AG04449 (cell line): ENCODE measurements around the gene MGAT5B.

ENCODE experiments used
- CTCF ChIA-PET: fragments of 350-600 bp; formaldehyde crosslinking; extraction: SDS; loops from one replicate; lab custom pipeline; 2021; ENCODE audit warnings: antibody characterized with exemption; lab: Yijun Ruan, JAX
- POLR2A ChIA-PET: fragments of 400-600, 350-600 bp; formaldehyde crosslinking; extraction: SDS; loops from one replicate; lab custom pipeline; 2020; ENCODE audit warnings: antibody characterized with exemption, inconsistent platforms; lab: Yijun Ruan, JAX
- DNase-seq: peaks from one replicate; pipeline ENCODE4 v3.0.0-alpha.2; 2010; ENCODE audit warnings: low read depth, low spot score
- H3K4me3 ChIP-seq: 2 replicates; pipeline ENCODE4 v1.5.1; 2011; ENCODE audit warnings: low read depth, mild to moderate bottlenecking, control low read depth, low read length
- TF ChIP-seq, protein P1 (sequence below): IDR thresholded peaks from one replicate; pipeline ENCODE4 v1.5.1; 2011; ENCODE audit warnings: mild to moderate bottlenecking, moderate library complexity, low read length, control low read depth, inconsistent platforms; ENCODE audit not compliant: insufficient read depth; ENCODE audit errors: missing control alignments

Gene MGAT5B

DNA sequence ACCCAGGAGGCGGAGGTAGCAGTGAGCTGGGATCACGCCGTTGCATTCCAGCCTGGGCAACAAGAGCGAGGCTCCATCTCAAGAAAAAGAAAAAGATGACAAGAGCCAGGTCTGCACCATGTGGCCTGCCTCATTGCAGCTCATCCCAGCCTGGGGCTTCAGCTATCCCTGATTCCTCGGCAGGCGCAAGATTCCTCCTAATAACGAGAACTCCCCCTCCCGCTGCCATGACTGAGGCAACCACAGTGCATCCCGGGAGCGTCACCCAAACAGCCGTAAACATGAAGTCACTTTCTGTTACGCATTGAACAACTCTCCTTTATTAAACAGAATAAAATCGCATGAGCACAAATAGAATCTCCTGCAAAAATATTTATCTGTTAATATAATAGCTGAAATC is 120.6 kb downstream of the MGAT5B start:
- CTCF ChIA-PET = interaction anchor here (1.1 to 1.2 kb wide), 2 partner anchors 67 to 121 kb away, joined by 3 read pairs; partner anchors contain the start of gene MGAT5B
- TF ChIP-seq, protein P1, sequence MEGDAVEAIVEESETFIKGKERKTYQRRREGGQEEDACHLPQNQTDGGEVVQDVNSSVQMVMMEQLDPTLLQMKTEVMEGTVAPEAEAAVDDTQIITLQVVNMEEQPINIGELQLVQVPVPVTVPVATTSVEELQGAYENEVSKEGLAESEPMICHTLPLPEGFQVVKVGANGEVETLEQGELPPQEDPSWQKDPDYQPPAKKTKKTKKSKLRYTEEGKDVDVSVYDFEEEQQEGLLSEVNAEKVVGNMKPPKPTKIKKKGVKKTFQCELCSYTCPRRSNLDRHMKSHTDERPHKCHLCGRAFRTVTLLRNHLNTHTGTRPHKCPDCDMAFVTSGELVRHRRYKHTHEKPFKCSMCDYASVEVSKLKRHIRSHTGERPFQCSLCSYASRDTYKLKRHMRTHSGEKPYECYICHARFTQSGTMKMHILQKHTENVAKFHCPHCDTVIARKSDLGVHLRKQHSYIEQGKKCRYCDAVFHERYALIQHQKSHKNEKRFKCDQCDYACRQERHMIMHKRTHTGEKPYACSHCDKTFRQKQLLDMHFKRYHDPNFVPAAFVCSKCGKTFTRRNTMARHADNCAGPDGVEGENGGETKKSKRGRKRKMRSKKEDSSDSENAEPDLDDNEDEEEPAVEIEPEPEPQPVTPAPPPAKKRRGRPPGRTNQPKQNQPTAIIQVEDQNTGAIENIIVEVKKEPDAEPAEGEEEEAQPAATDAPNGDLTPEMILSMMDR = no peak
- DNase-seq = no peak
- POLR2A ChIA-PET = no interaction called here
- no peak overlapping the region for H3K4me3 ChIP-seq

DNA sequence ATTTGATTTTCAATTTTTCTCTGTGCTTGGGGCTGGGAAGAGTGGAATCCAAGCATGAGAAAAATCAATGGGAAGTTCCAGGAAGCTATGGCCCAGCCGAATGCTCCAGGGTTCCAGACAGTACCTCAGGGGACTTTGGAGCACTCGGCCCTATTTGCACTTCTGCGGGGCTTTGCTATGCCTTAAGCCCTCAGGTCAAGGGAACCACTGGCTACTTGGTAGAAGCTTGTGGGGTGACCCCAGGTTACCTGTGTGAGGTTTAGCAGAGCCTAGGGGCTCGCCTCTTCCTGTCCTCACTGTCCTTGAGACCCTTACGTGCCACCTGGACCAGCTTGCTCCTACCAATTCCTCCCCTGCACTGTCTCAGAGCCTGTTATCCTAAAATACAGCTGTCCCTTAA is 121.3 kb downstream of the MGAT5B start:
- TF ChIP-seq, protein P1 = no peak
- DNase-seq = no peak
- ChIA-PET POLR2A (no interaction called here), CTCF (interaction anchor here (1.2 kb wide), 1 partner anchor 66 kb away, joined by 3 read pairs; no protein-coding TSS in a partner anchor)
- no peak overlapping the region for H3K4me3 ChIP-seq

DNA sequence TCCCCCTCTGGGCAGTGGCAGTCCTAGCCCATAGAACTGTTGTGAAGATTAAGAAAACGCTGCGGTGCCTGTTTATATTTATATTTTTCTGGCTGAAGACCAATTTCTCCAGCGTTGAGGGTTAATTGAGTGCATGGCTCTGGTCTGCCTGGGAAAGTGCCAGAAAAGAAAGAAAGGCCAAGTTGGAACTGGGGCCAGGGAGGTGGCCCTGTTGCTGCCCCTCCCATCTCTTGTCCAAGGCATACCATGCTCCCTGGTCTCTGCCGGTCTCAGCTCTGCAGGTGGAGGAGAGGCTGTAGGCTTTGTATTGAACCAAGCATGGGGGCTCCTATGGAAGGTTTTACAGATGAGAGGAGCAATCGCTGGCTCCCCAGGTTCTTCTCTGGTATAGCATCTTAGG is 124.7 kb downstream of the MGAT5B start:
- no peak for DNase-seq
- H3K4me3 ChIP-seq = no peak overlapping the region
- ChIA-PET POLR2A (no interaction called here), CTCF (interaction anchor here (1.1 kb wide), 1 partner anchor 63 kb away, joined by 3 read pairs; no protein-coding TSS in a partner anchor)
- TF ChIP-seq, protein P1 = no peak

DNA sequence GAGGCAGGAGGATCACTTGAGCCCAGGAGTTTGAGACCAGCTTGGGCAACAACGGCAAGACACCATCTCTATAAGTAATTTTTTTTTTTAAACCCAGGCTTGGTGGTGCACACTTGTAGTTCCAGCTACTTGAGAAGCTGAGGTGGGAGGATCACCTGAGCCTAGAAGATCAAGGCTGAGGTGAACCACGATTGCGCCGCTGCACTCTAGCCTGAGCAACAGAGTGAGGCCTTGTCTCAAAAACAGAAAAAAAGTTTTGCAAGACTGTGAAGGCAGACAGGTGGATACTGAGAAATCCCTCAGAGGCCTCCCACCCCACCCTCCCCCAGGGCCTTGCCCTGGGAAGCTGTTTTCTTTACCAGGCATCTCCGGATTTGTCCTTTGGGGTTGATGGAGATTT is 125.4 kb downstream of the MGAT5B start:
- TF ChIP-seq, protein P1 = no peak
- ChIA-PET CTCF (interaction anchor here (1.1 kb wide), 1 partner anchor 62 kb away, joined by 3 read pairs; no protein-coding TSS in a partner anchor), POLR2A (no interaction called here)
- no peak for DNase-seq
- no peak overlapping the region for H3K4me3 ChIP-seq

DNA sequence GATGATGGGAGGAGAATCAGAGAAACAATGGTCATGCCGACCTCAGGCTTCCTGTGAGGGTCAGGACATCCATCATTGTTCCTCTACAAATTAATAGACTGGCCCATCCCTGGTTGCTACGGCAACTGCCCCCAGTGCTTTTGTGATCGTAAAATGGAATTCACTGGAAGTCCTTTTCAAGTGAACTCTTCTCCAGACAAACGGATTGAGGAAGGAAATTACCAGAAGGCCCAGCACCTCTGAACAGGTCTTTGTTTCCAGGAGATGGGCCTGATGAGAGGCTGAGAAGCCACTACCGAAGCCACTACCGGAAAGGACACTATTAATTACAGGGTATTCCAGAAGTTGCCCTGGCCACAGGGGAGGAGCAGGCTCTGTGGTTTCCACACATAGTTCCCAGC is 126.0 kb downstream of the MGAT5B start:
- no peak overlapping the region for H3K4me3 ChIP-seq
- TF ChIP-seq, protein P1 = no peak
- POLR2A ChIA-PET = no interaction called here
- CTCF ChIA-PET = no interaction called here
- DNase-seq = no peak

DNA sequence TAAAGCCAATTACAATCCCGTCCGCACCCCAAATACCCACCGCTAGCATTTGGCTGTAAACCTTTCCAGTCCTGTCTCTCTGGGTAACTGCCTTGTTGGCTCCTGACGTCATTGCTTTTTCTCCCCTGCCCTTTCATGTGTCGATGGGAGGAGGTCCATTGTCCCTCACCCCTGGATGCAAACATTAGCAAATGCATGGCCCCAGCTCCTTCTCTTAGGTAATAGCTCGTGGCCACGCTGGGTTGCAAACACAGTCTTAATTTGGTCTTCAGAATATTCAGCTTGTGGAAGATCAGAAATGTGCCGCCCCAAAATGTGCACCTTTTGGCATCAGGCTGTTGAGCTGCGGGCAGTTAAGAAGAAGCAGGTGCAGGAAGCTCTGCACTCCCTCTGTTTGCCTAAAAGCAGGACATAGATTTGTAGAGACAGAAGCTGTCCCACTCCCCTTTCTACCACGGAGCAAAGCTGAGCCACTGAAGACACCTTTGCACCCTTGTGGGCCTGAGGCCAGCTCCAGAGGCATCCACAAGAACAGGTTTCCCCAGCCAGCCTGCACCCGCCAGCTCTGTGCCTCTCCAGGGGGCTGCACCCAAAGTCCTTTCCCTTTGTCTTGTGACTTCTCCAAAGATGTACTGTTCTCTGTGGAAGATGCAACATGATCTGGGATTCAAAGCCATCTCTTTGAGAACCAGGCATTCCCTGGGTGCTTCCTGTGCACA is 127.3 kb downstream of the MGAT5B start:
- POLR2A ChIA-PET = no interaction called here
- DNase-seq = no peak
- CTCF ChIA-PET = interaction anchor here (0.8 to 1.2 kb wide), 3 partner anchors 10 to 128 kb away, joined by 3 to 4 read pairs (median 4); partner anchors contain the start of gene MGAT5B
- TF ChIP-seq, protein P1 = no peak
- H3K4me3 ChIP-seq = no peak overlapping the region
